Lower leg skin (tissue), 4 donors: ENCODE data around the gene DDRGK1. TPM values are rescaled to one million over a fixed set of nuclear protein-coding genes. Genes with fewer than 3 reads are reported as not detected.

ENCODE experiments used
- DNase-seq, 2 donors: peaks; one replicate each; pipeline ENCODE4 v3.0.0-alpha.2; 2019; ENCODE audit warnings: low spot score in 2 of 2
- H3K4me3 ChIP-seq: fragments of 200-600 bp; sonication (generic); 2 replicates; pipeline ENCODE4 v1.5.1; 2017; ENCODE audit warnings: mild to moderate bottlenecking, low read depth; ENCODE audit not compliant: poor library complexity, severe bottlenecking
- POLR2A ChIP-seq, 2 donors: fragments of 450-650 bp; IDR thresholded peaks; one replicate each; pipeline ENCODE4 v1.6.1; 2016 to 2017; ENCODE audit warnings: antibody characterized with exemption in 2 of 2, mild to moderate bottlenecking in 1 of 2, moderate library complexity in 1 of 2
- WGBS, 2 donors: methylation state at CpG; one replicate each; pipeline ENCODE4 v1.1.5; 2018; 5-methylcytosine and 5-hydroxymethylcytosine counted together
- intact Hi-C: fragments of 100-400 bp; cut with DNase I; formaldehyde crosslinking; loops from one replicate; pipeline ENCODE4 v1.15.0; 2023; ENCODE audit warnings: low total_unique reads
- total RNA-seq, 4 donors: library from RNA; depleted of rRNA; stranded (reverse); fragments of >200 nt; gene quantifications; one replicate each; pipeline ENCODE4 v1.1.0, GENCODE V29; 2016
- TF ChIP-seq, protein P1 (sequence below), 3 donors: fragments of 450-650 bp; IDR thresholded peaks; one replicate each; pipeline ENCODE4 v1.5.1; 2016; ENCODE audit warnings: antibody characterized with exemption in 3 of 3, mild to moderate bottlenecking in 3 of 3, moderate library complexity in 2 of 3

DDRGK1 gene
- total RNA-seq, 4 donors from 2014 or later: 53.6 to 109 (median 89.0) TPM

DNA sequence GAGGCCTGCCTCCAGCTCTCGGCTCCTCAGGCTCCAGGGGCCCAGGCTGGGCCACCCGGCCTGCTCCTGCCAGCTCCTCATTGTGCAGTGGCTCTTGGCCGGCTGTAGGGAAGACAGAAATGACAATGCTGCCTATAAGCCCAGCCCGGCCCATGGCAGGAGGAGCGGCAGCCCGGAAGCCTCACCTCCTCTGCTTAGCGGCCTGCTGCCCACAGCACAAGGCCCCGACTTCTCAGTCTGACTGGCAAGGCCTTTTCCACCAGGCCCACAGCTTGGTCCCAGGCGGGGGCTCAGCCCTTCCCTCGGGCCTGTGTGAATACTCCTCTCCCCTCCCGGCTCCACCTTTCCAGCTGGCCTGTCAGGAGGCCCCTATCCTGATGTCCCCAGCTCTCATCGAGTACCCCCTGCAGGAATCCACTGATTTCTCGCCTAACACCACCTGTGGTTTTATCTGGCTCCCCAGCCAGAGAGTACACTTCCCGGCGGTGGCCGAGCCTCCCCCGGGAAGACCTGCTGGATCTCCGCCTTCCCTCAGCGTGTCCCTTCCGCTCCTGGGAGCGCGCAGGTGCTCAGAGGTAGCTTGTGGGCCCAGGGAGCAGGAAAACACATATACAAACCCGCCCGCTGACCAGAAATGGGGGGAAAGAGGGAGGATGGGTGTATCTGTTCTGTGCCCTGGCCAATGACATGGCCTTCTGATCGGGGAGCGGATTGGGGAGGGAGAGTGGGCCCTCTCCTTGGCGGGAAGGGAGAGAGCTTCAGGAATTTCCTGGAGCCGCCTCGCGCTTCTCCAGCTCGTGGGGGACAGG lies 963 bp downstream of the DDRGK1 start:
- intact Hi-C loops: no loop called here
- peak overlapping the region; percentile 85 for H3K4me3 ChIP-seq
- no peak for DNase-seq
- WGBS, 2 donors: 6 to 11% methylated on average over 26 to 31 of the region's 31 CpGs
- TF ChIP-seq, protein P1, sequence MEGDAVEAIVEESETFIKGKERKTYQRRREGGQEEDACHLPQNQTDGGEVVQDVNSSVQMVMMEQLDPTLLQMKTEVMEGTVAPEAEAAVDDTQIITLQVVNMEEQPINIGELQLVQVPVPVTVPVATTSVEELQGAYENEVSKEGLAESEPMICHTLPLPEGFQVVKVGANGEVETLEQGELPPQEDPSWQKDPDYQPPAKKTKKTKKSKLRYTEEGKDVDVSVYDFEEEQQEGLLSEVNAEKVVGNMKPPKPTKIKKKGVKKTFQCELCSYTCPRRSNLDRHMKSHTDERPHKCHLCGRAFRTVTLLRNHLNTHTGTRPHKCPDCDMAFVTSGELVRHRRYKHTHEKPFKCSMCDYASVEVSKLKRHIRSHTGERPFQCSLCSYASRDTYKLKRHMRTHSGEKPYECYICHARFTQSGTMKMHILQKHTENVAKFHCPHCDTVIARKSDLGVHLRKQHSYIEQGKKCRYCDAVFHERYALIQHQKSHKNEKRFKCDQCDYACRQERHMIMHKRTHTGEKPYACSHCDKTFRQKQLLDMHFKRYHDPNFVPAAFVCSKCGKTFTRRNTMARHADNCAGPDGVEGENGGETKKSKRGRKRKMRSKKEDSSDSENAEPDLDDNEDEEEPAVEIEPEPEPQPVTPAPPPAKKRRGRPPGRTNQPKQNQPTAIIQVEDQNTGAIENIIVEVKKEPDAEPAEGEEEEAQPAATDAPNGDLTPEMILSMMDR (IDR thresholded peaks at IDR 0.05): no peak
- TF ChIP-seq POLR2A (IDR thresholded peaks at IDR 0.05): no peak

DNA sequence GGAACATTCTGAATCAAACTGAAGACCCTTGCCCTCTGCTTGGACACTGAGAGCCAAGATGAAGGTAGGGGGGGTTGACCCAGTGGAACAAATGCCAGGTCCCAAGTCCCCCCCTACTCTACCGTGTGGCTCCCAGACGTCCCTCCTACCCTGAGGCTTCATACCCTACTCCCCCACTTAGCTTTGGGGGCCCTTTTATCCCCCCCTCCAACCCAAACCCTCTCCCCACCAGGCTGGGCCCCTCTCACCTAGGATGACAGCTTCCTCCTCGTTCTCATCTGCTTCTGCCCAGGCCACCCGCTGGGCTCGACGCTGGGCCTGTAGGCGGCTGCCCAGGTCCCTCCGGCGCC lies 1.5 kb downstream of the DDRGK1 start:
- TF ChIP-seq, protein P1 (IDR thresholded peaks at IDR 0.05): no peak
- no peak for TF ChIP-seq POLR2A (IDR thresholded peaks at IDR 0.05)
- DNase-seq: no peak
- no peak overlapping the region for H3K4me3 ChIP-seq
- 24 to 46% methylated on average over 9 of the region's 9 CpGs for WGBS, 2 donors
- intact Hi-C loops: no loop called here

GRCh38 chr20:3199976-3200755 lies 4.3 kb downstream of the DDRGK1 start:
- TF ChIP-seq, protein P1 (IDR thresholded peaks at IDR 0.05): no peak
- no peak for TF ChIP-seq POLR2A (IDR thresholded peaks at IDR 0.05)
- intact Hi-C loops: no loop called here
- H3K4me3 ChIP-seq: no peak overlapping the region
- 93% methylated on average over 27 of the region's 27 CpGs for WGBS, 2 donors
- no peak for DNase-seq

GRCh38 chr20:3199206-3199605 lies 5.3 kb downstream of the DDRGK1 start:
- no peak for TF ChIP-seq POLR2A (IDR thresholded peaks at IDR 0.05)
- TF ChIP-seq, protein P1 (IDR thresholded peaks at IDR 0.05): no peak
- intact Hi-C loops: no loop called here
- H3K4me3 ChIP-seq: no peak overlapping the region
- no peak for DNase-seq
- WGBS, 2 donors: 60 to 68% methylated on average over 2 of the region's 2 CpGs

- no peak for TF ChIP-seq POLR2A (IDR thresholded peaks at IDR 0.05)
- TF ChIP-seq, protein P1 (IDR thresholded peaks at IDR 0.05): no peak
- no peak for DNase-seq
- H3K4me3 ChIP-seq: no peak overlapping the region
- 85 to 89% methylated on average over 7 of the region's 7 CpGs for WGBS, 2 donors
- intact Hi-C loops: no loop called here
Observed at GRCh38 chr20:3195590-3196237, 8.8 kb downstream of the DDRGK1 start.
